Brain microvascular endothelial cell (primary cell): Measurements from ENCODE around the gene TNFRSF11A.
A peak's percentile ranks its signal among the peaks of the same experiment; 100 is the strongest.

ENCODE experiments used
- DNase-seq: peaks from one replicate; pipeline ENCODE4 v3.0.0-alpha.2; 2020
- H3K27ac ChIP-seq: fragments of 250-450 bp; sonication (Bioruptor Pico); 2 replicates; pipeline ENCODE4 v1.5.1; 2020; ENCODE audit warnings: mild to moderate bottlenecking, moderate library complexity
- H3K27me3 ChIP-seq: fragments of 250-450 bp; sonication (Bioruptor Pico); replicated peaks from 2 replicates; pipeline ENCODE4 v1.5.1; 2020; ENCODE audit warnings: mild to moderate bottlenecking
- H3K36me3 ChIP-seq: fragments of 250-450 bp; sonication (Bioruptor Pico); replicated peaks from 2 replicates; pipeline ENCODE4 v1.5.1; 2020; ENCODE audit warnings: mild to moderate bottlenecking
- H3K4me3 ChIP-seq: 2 replicates; pipeline ENCODE4 v1.5.1; 2011; ENCODE audit warnings: low read depth, mild to moderate bottlenecking, control low read depth, low read length, moderate library complexity
- CTCF ChIP-seq: IDR thresholded peaks from 2 replicates; pipeline ENCODE4 v1.5.1; 2011; ENCODE audit warnings: low read depth, mild to moderate bottlenecking, moderate library complexity, low read length, control low read depth, inconsistent platforms; ENCODE audit errors: missing control alignments
- in situ Hi-C: cut with HindIII; loops from 2 replicates; pipeline ENCODE4 v1.10.0; 2017; ENCODE audit warnings: low sequenced_read_pairs, low pct_ligation_motif_present

Gene TNFRSF11A

GRCh38 chr18:62387257-62387656 lies 62.1 kb downstream of the TNFRSF11A start:
- no peak for TF ChIP-seq CTCF
- H3K4me3 ChIP-seq: no peak overlapping the region
- H3K27ac ChIP-seq: no peak overlapping the region
- no peaks in the 10 kb centered on the region for H3K36me3 ChIP-seq
- in situ Hi-C loops: no loop called here
- H3K27me3 ChIP-seq: no peaks in the 10 kb centered on the region
- no peak for DNase-seq

- in situ Hi-C loops: no loop called here
- H3K27ac ChIP-seq: no peak overlapping the region
- H3K4me3 ChIP-seq: no peak overlapping the region
- no peak for TF ChIP-seq CTCF
- H3K27me3 ChIP-seq: no peaks in the 10 kb centered on the region
- no peaks in the 10 kb centered on the region for H3K36me3 ChIP-seq
- no peak for DNase-seq
Measured at GRCh38 chr18:62388855-62389760, 64.0 kb downstream of the TNFRSF11A start.

GRCh38 chr18:62389761-62390481 lies 64.8 kb downstream of the TNFRSF11A start:
- no peak overlapping the region for H3K27ac ChIP-seq
- no peak for TF ChIP-seq CTCF
- DNase-seq: peak; percentile 34
- in situ Hi-C loops: no loop called here
- H3K27me3 ChIP-seq: no peaks in the 10 kb centered on the region
- H3K4me3 ChIP-seq: no peak overlapping the region
- no peaks in the 10 kb centered on the region for H3K36me3 ChIP-seq

DNA sequence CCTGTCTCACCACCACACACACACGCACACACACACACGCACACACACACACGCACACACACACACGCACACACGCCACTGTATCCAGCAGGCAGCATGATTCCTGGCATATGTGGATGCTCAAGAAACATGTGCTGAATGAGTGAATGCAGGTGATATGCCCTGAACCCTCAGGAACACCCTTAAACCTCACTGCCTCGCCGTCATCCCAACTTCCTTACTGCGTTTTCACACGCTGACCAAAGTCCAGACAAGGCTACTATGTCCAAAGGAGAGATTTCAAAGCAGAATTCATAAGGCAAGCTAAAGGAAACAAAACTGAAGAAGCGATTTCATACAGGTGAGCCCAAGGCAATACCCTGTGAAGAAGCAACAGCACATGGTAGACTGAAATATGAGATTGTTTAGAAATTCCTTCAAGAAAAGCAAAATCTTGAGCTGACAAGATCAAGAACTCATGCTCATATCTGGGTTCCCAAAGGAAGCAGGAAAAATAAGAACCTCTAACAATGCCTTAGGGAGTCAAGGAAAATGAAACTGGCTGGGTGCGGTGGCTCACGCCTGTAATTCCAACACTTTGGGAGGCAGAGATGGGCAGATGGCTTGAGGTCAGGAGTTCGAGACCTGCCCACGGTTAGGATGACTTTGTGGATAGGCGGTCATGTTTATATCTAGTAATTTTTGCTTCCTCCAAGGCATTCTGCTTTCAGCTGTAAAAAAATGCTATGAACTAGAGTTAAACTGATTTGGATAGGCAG lies 69.1 kb downstream of the TNFRSF11A start:
- TF ChIP-seq CTCF: no peak
- Histone ChIP-seq H3K4me3 (no peak overlapping the region), H3K27me3 (no peaks in the 10 kb centered on the region), H3K27ac (no peak overlapping the region), H3K36me3 (no peaks in the 10 kb centered on the region)
- in situ Hi-C loops: no loop called here
- no peak for DNase-seq

DNA sequence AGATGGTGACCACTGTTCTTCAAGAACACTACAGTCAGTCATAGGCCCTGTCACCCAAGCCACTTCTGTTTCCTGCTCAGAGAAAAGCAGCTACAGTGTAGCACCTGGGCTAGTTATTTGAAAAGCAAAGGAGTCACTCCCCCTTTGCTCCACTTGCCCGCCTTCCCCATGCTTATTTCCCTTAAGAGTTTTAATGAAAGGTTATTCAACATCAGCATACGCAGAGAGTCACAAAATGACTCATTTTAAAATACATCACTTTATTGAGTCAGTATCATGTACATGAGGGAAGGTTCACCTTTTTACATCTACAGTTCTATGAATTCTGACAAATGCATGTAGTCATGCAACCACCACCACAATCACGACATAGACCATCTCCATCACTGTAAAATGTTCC lies 71.3 kb downstream of the TNFRSF11A start:
- DNase-seq: no peak
- Histone ChIP-seq H3K4me3 (no peak overlapping the region), H3K36me3 (no peaks in the 10 kb centered on the region), H3K27ac (no peak overlapping the region), H3K27me3 (no peaks in the 10 kb centered on the region)
- in situ Hi-C loops: no loop called here
- no peak for TF ChIP-seq CTCF
